H1 (cell line): ENCODE results near the gene SOX6. TPM values are rescaled to one million over a fixed set of nuclear protein-coding genes. Genes with fewer than 3 reads are reported as not detected.

Experiments
- CTCF ChIA-PET: fragments of 300-600 bp; sonication (Branson Sonifier 250); formaldehyde crosslinking; loops from one replicate; lab custom pipeline; 2021; ENCODE audit not compliant: partially characterized antibody; lab: Charles Lee
- POLR2A ChIA-PET: fragments of 300-600 bp; sonication (Branson Sonifier 250); formaldehyde crosslinking; loops from one replicate; lab custom pipeline; 2021; ENCODE audit warnings: inconsistent platforms; ENCODE audit not compliant: partially characterized antibody; lab: Charles Lee
- DNase-seq, 2 experiments: peaks; one replicate each; pipeline versions ENCODE4 v3.0.0 to v3.0.0-alpha.2; 2010 to 2022; ENCODE audit warnings: low spot score in 2 of 2, low read depth in 1 of 2, mixed read lengths in 1 of 2
- FAIRE-seq: peaks from 2 replicates; lab custom pipeline; 2011; peaks lifted over from hg19 to GRCh38; lab: Jason Lieb, UNC
- H2AFZ ChIP-seq: 2 replicates; pipeline ENCODE4 v1.8.1; 2012; ENCODE audit warnings: low read length, inconsistent platforms
- H2AK5ac ChIP-seq: 2 replicates; pipeline ENCODE4 v1.6.1; 2013; ENCODE audit warnings: low read depth, low read length
- H2BK120ac ChIP-seq: replicated peaks from 2 replicates; pipeline ENCODE3; 2013; ENCODE audit warnings: low read depth, low read length, inconsistent platforms
- H2BK12ac ChIP-seq: 2 replicates; pipeline ENCODE4 v1.6.1; 2013; ENCODE audit warnings: low read depth, low read length
- H2BK15ac ChIP-seq: 2 replicates; pipeline ENCODE4 v1.6.1; 2013; ENCODE audit warnings: low read length
- H2BK20ac ChIP-seq: 2 replicates; pipeline ENCODE4 v1.6.1; 2013; ENCODE audit warnings: low read length
- H2BK5ac ChIP-seq: 2 replicates; pipeline ENCODE4 v1.6.1; 2013; ENCODE audit warnings: low read depth, low read length
- H3K14ac ChIP-seq: 2 replicates; pipeline ENCODE4 v1.6.1; 2013; ENCODE audit warnings: inconsistent platforms; ENCODE audit not compliant: insufficient read length
- H3K18ac ChIP-seq: 2 replicates; pipeline ENCODE4 v1.6.1; 2013; ENCODE audit warnings: low read length; ENCODE audit errors: extremely low read depth
- H3K23ac ChIP-seq: 2 replicates; pipeline ENCODE4 v1.6.1; 2013; ENCODE audit warnings: inconsistent platforms; ENCODE audit not compliant: insufficient read length
- H3K23me2 ChIP-seq: 2 replicates; pipeline ENCODE4 v1.6.1; 2013; ENCODE audit warnings: low read depth, low read length
- H3K27ac ChIP-seq: 2 replicates; pipeline ENCODE4 v1.6.1; 2011; ENCODE audit warnings: low read depth, low read length, inconsistent platforms
- H3K27me3 ChIP-seq, 4 experiments: replicated peaks in 1 of 4; 1 replicate in 1 of 4; 2 replicates in 3 of 4; pipeline versions ENCODE4 v1.6.1 to v1.8.1; 2011 to 2013; ENCODE audit warnings: low read length in 3 of 4, mild to moderate bottlenecking in 3 of 4, inconsistent platforms in 2 of 4, mixed read lengths in 2 of 4, moderate library complexity in 1 of 4; ENCODE audit not compliant: control insufficient read depth in 3 of 4, insufficient read depth in 3 of 4; ENCODE audit errors: extremely low read depth in 1 of 4
- H3K36me3 ChIP-seq, 4 experiments: 2 replicates each; pipeline versions ENCODE4 v1.6.1 to v1.8.1; 2011 to 2013; ENCODE audit warnings: mild to moderate bottlenecking in 4 of 4, low read length in 3 of 4, moderate library complexity in 2 of 4, control low read depth in 1 of 4, inconsistent platforms in 1 of 4; ENCODE audit not compliant: insufficient read depth in 4 of 4, control insufficient read depth in 2 of 4
- H3K4ac ChIP-seq: replicated peaks from 2 replicates; pipeline ENCODE3; 2013; ENCODE audit warnings: low read length, low read depth, mixed read lengths, inconsistent platforms; ENCODE audit not compliant: insufficient read length
- H3K4me1 ChIP-seq, 4 experiments: replicated peaks in 1 of 4; 1 replicate in 1 of 4; 2 replicates in 3 of 4; pipeline versions ENCODE4 v1.6.1 to v1.8.1; 2011 to 2013; ENCODE audit warnings: low read length in 3 of 4, inconsistent platforms in 2 of 4, mixed read lengths in 1 of 4; ENCODE audit not compliant: insufficient read depth in 4 of 4, control insufficient read depth in 3 of 4
- H3K4me2 ChIP-seq, 2 experiments: 2 replicates each; pipeline versions ENCODE4 v1.6.1 to v1.8.1; 2011 to 2013; ENCODE audit warnings: low read depth in 2 of 2, low read length in 2 of 2, control low read depth in 1 of 2, inconsistent platforms in 1 of 2, mild to moderate bottlenecking in 1 of 2; ENCODE audit not compliant: insufficient read depth in 1 of 2
- H3K4me3 ChIP-seq, 4 experiments: fragments of 200-600, 300-600 bp in 1 of 4; sonication (generic), shearing (Covaris generic), sonication (Bioruptor Twin) in 1 of 4; 2 replicates each; pipeline versions ENCODE4 v1.5.1 to v1.8.1; 2011 to 2016; ENCODE audit warnings: low read length in 4 of 4, low read depth in 3 of 4, control low read depth in 2 of 4, inconsistent platforms in 2 of 4, mild to moderate bottlenecking in 2 of 4, mixed read lengths in 1 of 4, moderate library complexity in 1 of 4; ENCODE audit not compliant: insufficient read depth in 2 of 4; ENCODE audit errors: extremely low read depth in 1 of 4
- H3K56ac ChIP-seq: replicated peaks from 2 replicates; pipeline ENCODE3; 2013; ENCODE audit warnings: low read depth, mild to moderate bottlenecking, mixed read lengths, low read length, inconsistent platforms; ENCODE audit not compliant: insufficient read length
- H3K79me1 ChIP-seq: 2 replicates; pipeline ENCODE4 v1.6.1; 2013; ENCODE audit warnings: low read depth, low read length, control low read depth
- H3K79me2 ChIP-seq, 2 experiments: 2 replicates each; pipeline versions ENCODE4 v1.6.1 to v1.8.1; 2012 to 2013; ENCODE audit warnings: low read length in 2 of 2, mild to moderate bottlenecking in 2 of 2, inconsistent platforms in 1 of 2; ENCODE audit not compliant: insufficient read depth in 2 of 2, control insufficient read depth in 1 of 2
- H3K9ac ChIP-seq, 4 experiments: replicated peaks in 1 of 4; 1 replicate in 1 of 4; 2 replicates in 3 of 4; pipeline versions ENCODE4 v1.6.1 to v1.8.1; 2011 to 2013; ENCODE audit warnings: low read depth in 3 of 4, low read length in 3 of 4, control low read depth in 2 of 4, mild to moderate bottlenecking in 2 of 4, moderate library complexity in 2 of 4, inconsistent platforms in 1 of 4; ENCODE audit errors: extremely low read depth in 1 of 4
- H3K9me3 ChIP-seq, 2 experiments: 2 replicates each; pipeline versions ENCODE4 v1.6.1 to v1.8.1; 2012 to 2013; ENCODE audit warnings: mild to moderate bottlenecking in 2 of 2, moderate library complexity in 2 of 2, control low read depth in 1 of 2, inconsistent platforms in 1 of 2, low read depth in 1 of 2, low read length in 1 of 2, mixed read lengths in 1 of 2; ENCODE audit not compliant: insufficient read depth in 2 of 2
- H4K20me1 ChIP-seq, 2 experiments: replicated peaks in 1 of 2; 2 replicates each; pipeline versions ENCODE3 to v1.8.1; 2011 to 2013; ENCODE audit warnings: inconsistent platforms in 2 of 2, low read length in 2 of 2, mild to moderate bottlenecking in 1 of 2; ENCODE audit not compliant: insufficient read depth in 2 of 2, control insufficient read depth in 1 of 2
- H4K5ac ChIP-seq: 2 replicates; pipeline ENCODE4 v1.6.1; 2013; ENCODE audit warnings: low read length, low read depth, mixed read lengths, inconsistent platforms; ENCODE audit not compliant: insufficient read length
- H4K8ac ChIP-seq: 2 replicates; pipeline ENCODE4 v1.8.0; 2013; ENCODE audit warnings: mild to moderate bottlenecking, moderate library complexity, low read length, inconsistent platforms; ENCODE audit not compliant: insufficient read depth; ENCODE audit errors: extremely low read depth
- H4K91ac ChIP-seq: replicated peaks from 2 replicates; pipeline ENCODE3; 2013; ENCODE audit warnings: low read length, mixed read lengths, inconsistent platforms; ENCODE audit not compliant: insufficient read length
- E2F6 ChIP-seq: IDR thresholded peaks from 2 replicates; pipeline ENCODE4 v1.6.1; 2012; ENCODE audit warnings: inconsistent platforms
- EP300 ChIP-seq, 2 experiments: IDR thresholded peaks; 1 replicate in 1 of 2; 2 replicates in 1 of 2; pipeline ENCODE4 v1.6.1; 2011 to 2012; ENCODE audit warnings: low read depth in 2 of 2, low read length in 2 of 2, mild to moderate bottlenecking in 2 of 2, borderline replicate concordance in 1 of 2, inconsistent platforms in 1 of 2, moderate library complexity in 1 of 2
- HDAC6 ChIP-seq: IDR thresholded peaks from one replicate; pipeline ENCODE4 v1.7.1; 2012; ENCODE audit warnings: low read depth, mild to moderate bottlenecking, inconsistent platforms, low read length, moderate library complexity
- SP4 ChIP-seq: IDR thresholded peaks from 2 replicates; pipeline ENCODE4 v1.6.1; 2012; ENCODE audit warnings: low read length, inconsistent platforms
- TAF7 ChIP-seq: optimal IDR thresholded peaks from 2 replicates; pipeline ENCODE3; 2011; ENCODE audit warnings: low read depth, mild to moderate bottlenecking, inconsistent platforms, low read length, moderate library complexity, borderline replicate concordance
- WGBS, 2 experiments: shearing (Covaris generic) in 1 of 2; methylation state at CpG; one replicate each; pipeline versions ENCODE4 v1.1.6 to v1.1.7; 2013 to 2015; ENCODE audit warnings: low lambda C conversion rate in 2 of 2, mixed read lengths in 2 of 2, inconsistent platforms in 1 of 2, low coverage in 1 of 2, missing lambda C conversion rate in 1 of 2; ENCODE audit not compliant: insufficient replicate concordance in 2 of 2, insufficient coverage in 1 of 2, insufficient read length in 1 of 2; ENCODE audit errors: extremely low coverage in 1 of 2, missing lambda C conversion rate in 1 of 2; 5-methylcytosine and 5-hydroxymethylcytosine counted together
- polyA plus RNA-seq, 7 experiments: library from polyadenylated mRNA; depleted of rRNA in 3 of 7; stranded (reverse) in 5 of 7; unstranded in 2 of 7; fragments of >200 nt in 5 of 7; fragments of 200-250 nt in 2 of 7; gene quantifications; 1 replicate in 5 of 7; 2 replicates in 1 of 7; 4 replicates in 1 of 7; pipeline versions ENCODE4 v1.2.1 to v1.2.3, GENCODE V29; 2011 to 2013; ENCODE audit warnings: missing spikeins in 2 of 7, mixed read lengths in 2 of 7
- total RNA-seq: library from RNA; stranded (reverse); fragmentation: NEBNext Ultra II Directional; extraction: Animal tissue kit (Norgen Biotek cat#: 25700); gene quantifications from 2 replicates; pipeline ENCODE4 v1.2.1, GENCODE V29; 2021

The SOX6 gene
- total and polyA plus RNA-seq, 2 of the 8 experiments (the other 6 are each of a cell fraction or from before 2014, with no cell fraction given), result 0.09 TPM; not detected in 1

GRCh38 chr11:16041207-16041606 lies 315.1 kb downstream of the SOX6 start:
- no peak overlapping the region for H2BK120ac ChIP-seq
- no peak overlapping the region for H3K18ac ChIP-seq
- no peak overlapping the region for H4K8ac ChIP-seq
- H3K4me1 ChIP-seq, result peaks cover 0 to 1% (median under 1%) of the 10 kb centered on the region in 4 experiments; a peak in 1 of 7 replicates
- no peak overlapping the region for H2BK12ac ChIP-seq
- no peaks in the 10 kb centered on the region for H3K79me2 ChIP-seq
- no peaks in the 10 kb centered on the region for H3K27me3 ChIP-seq
- H3K4me2 ChIP-seq, result no peak overlapping the region
- H4K91ac ChIP-seq, result no peak overlapping the region
- FAIRE-seq (no peak), DNase-seq (no peak)
- H2BK20ac ChIP-seq, result no peak overlapping the region
- 92% methylated on average over 1 of the region's 1 CpG; no CpG with 5 or more reads in 1 of the 2 experiments for WGBS, 2 experiments
- no peaks in the 10 kb centered on the region for H4K20me1 ChIP-seq
- H2AK5ac ChIP-seq, result no peak overlapping the region
- no peak overlapping the region for H3K23ac ChIP-seq
- H3K79me1 ChIP-seq, result no peaks in the 10 kb centered on the region
- no peak overlapping the region for H4K5ac ChIP-seq
- H3K23me2 ChIP-seq, result no peaks in the 10 kb centered on the region
- ChIA-PET POLR2A (no interaction called here), CTCF (interaction anchor here (0.9 to 2.3 kb wide), 5 partner anchors 9 to 101 kb away, joined by 3 to 9 read pairs (median 3); no protein-coding TSS in a partner anchor)
- H3K4ac ChIP-seq, result no peak overlapping the region
- no peak overlapping the region for H3K27ac ChIP-seq
- H2BK15ac ChIP-seq, result no peak overlapping the region
- no peaks in the 10 kb centered on the region for H3K36me3 ChIP-seq
- no peak overlapping the region for H3K9ac ChIP-seq
- H3K56ac ChIP-seq, result no peak overlapping the region
- H2AFZ ChIP-seq, result no peak overlapping the region
- H2BK5ac ChIP-seq, result no peak overlapping the region
- H3K9me3 ChIP-seq, result no peaks in the 10 kb centered on the region
- no peak overlapping the region for H3K14ac ChIP-seq
- H3K4me3 ChIP-seq, result no peak overlapping the region
- no peak for TF ChIP-seq EP300 (IDR thresholded peaks at IDR 0.05; ENCODE audit: borderline replicate concordance in 1 of 2, low read depth in 2 of 2, low read length in 2 of 2)
- TF ChIP-seq E2F6, result no peak
- no peak for TF ChIP-seq HDAC6
- TF ChIP-seq TAF7, result no peak
- TF ChIP-seq SP4, result no peak
